Measurements from ENCODE around the gene RAB6B. TPM values are rescaled to one million over a fixed set of nuclear protein-coding genes. Genes with fewer than 3 reads are reported as not detected.

Gene RAB6B
- total RNA-seq, 4 donors from 2014 or later, result 1.7 to 16.4 (median 3.4) TPM

GRCh38 chr3:133887803-133888703, 7.6 kb downstream of the RAB6B start:
- DNase-seq (ENCODE audit: low spot score), result no peak
- TF ChIP-seq CTCF (IDR thresholded peaks at IDR 0.05), result no peak
- ATAC-seq (ENCODE audit: low FRiP score), result no peak

- ATAC-seq (ENCODE audit: low FRiP score), result no peak
- DNase-seq (ENCODE audit: low spot score), result no peak
- no peak for TF ChIP-seq CTCF (IDR thresholded peaks at IDR 0.05)
These were observed 8.4 kb downstream of the RAB6B start for GRCh38 chr3:133887074-133887802.

GRCh38 chr3:133886031-133886722, 9.5 kb downstream of the RAB6B start:
- DNase-seq (ENCODE audit: low spot score) (no peak), ATAC-seq (ENCODE audit: low FRiP score) (no peak)
- no peak for TF ChIP-seq CTCF (IDR thresholded peaks at IDR 0.05)

GRCh38 chr3:133884887-133885711, 10.6 kb downstream of the RAB6B start:
- no peak for TF ChIP-seq CTCF (IDR thresholded peaks at IDR 0.05)
- no peak for ATAC-seq (ENCODE audit: low FRiP score)
- DNase-seq (ENCODE audit: low spot score), result no peak

- ATAC-seq (ENCODE audit: low FRiP score), result no peak
- no peak for DNase-seq (ENCODE audit: low spot score)
- TF ChIP-seq CTCF (IDR thresholded peaks at IDR 0.05), result no peak
These were observed 11.4 kb downstream of the RAB6B start for GRCh38 chr3:133884054-133884886.

Measured in omental fat pad (tissue), 4 donors.